HCT116 (cell line): ENCODE data around the gene HCN4. TPM values are rescaled to one million over a fixed set of nuclear protein-coding genes. Genes with fewer than 3 reads are reported as not detected.

ENCODE experiments used
- ATAC-seq: fragments of 200-7000 bp; cut with Tn5 transposase; 2 replicates; pipeline ENCODE4 v1.9.1; 2020; ENCODE audit warnings: mild to moderate bottlenecking, moderate library complexity
- BruUV-seq: library from RNA; stranded (reverse); fragments of 400-500 nt; replicated peaks from 2 replicates; lab custom pipeline; 2021; lab: Mats Ljungman, UMichigan
- CTCF ChIA-PET: fragments of 300-600 bp; sonication (Branson Sonifier 250); formaldehyde crosslinking; loops from one replicate; lab custom pipeline; 2021; ENCODE audit warnings: antibody characterized with exemption; lab: Charles Lee
- POLR2A ChIA-PET: fragments of 300-600, 350-600 bp; sonication (Branson Sonifier 250); formaldehyde crosslinking; loops from one replicate; lab custom pipeline; 2021; ENCODE audit warnings: antibody characterized with exemption; lab: Charles Lee
- RAD21 ChIA-PET, 2 experiments: fragments of 300-600 bp; sonication (Branson Sonifier 250); formaldehyde crosslinking; loops; one replicate each; lab custom pipeline; 2023; ENCODE audit warnings: low total read pairs in 2 of 2; ENCODE audit not compliant: uncharacterized antibody in 2 of 2, unreplicated experiment in 2 of 2, low non-redundant PET in 1 of 2; lab: Charles Lee
- DNase-seq: peaks from one replicate; pipeline ENCODE4 v3.0.0-alpha.2; 2010; ENCODE audit warnings: low read depth, low spot score
- H2AFZ ChIP-seq: fragments of 200-600 bp; shearing (Covaris generic), sonication (generic); 2 replicates; pipeline ENCODE4 v1.6.1; 2017; ENCODE audit warnings: low read depth, mixed run types, mixed read lengths, antibody characterized with exemption, low read length; ENCODE audit not compliant: poor library complexity, severe bottlenecking
- H3K27ac ChIP-seq: 2 replicates; pipeline ENCODE4 v1.5.1; 2012; ENCODE audit warnings: low read depth, low read length
- H3K27me3 ChIP-seq: fragments of 200-600 bp; sonication (generic); 2 replicates; pipeline ENCODE4 v1.6.1; 2016; ENCODE audit warnings: mixed run types, low read length, mixed read lengths; ENCODE audit not compliant: insufficient read depth
- H3K36me3 ChIP-seq, 2 experiments: fragments of 200-500 bp in 1 of 2; fragments of 200-600 bp in 1 of 2; sonication (Bioruptor generic) in 1 of 2; sonication (generic) in 1 of 2; 2 replicates each; pipeline versions ENCODE4 v1.5.1 to v1.6.1; 2014 to 2016; ENCODE audit warnings: low read length in 2 of 2, inconsistent platforms in 1 of 2, mixed read lengths in 1 of 2, mixed run types in 1 of 2; ENCODE audit not compliant: insufficient read depth in 2 of 2, control insufficient read depth in 1 of 2
- H3K4me1 ChIP-seq, 2 experiments: fragments of 200-600 bp in 1 of 2; sonication (generic) in 1 of 2; 2 replicates each; pipeline versions ENCODE4 v1.5.1 to v1.6.1; 2012 to 2017; ENCODE audit warnings: low read length in 2 of 2, inconsistent platforms in 1 of 2, mild to moderate bottlenecking in 1 of 2, mixed read lengths in 1 of 2, mixed run types in 1 of 2, moderate library complexity in 1 of 2; ENCODE audit not compliant: insufficient read depth in 2 of 2, control insufficient read depth in 1 of 2
- H3K4me2 ChIP-seq: fragments of 200-600 bp; sonication (generic); 2 replicates; pipeline ENCODE4 v1.6.1; 2017; ENCODE audit warnings: mixed run types, low read length, mixed read lengths
- H3K4me3 ChIP-seq, 2 experiments: fragments of 200-600 bp in 1 of 2; sonication (generic) in 1 of 2; replicated peaks in 1 of 2; 2 replicates each; pipeline ENCODE4 v1.5.1; 2011 to 2016; ENCODE audit warnings: low read length in 2 of 2, control low read depth in 1 of 2, low read depth in 1 of 2, mild to moderate bottlenecking in 1 of 2, mixed read lengths in 1 of 2, mixed run types in 1 of 2
- H3K79me2 ChIP-seq: fragments of 200-600 bp; sonication (generic); 2 replicates; pipeline ENCODE4 v1.6.1; 2017; ENCODE audit warnings: mild to moderate bottlenecking, mixed run types, low read length, moderate library complexity, mixed read lengths; ENCODE audit not compliant: insufficient read depth
- H3K9ac ChIP-seq: fragments of 200-600 bp; sonication (generic); 2 replicates; pipeline ENCODE4 v1.6.1; 2016; ENCODE audit warnings: low read length, mixed read lengths
- H3K9me2 ChIP-seq: fragments of 200-600 bp; sonication (generic), shearing (Covaris generic); 2 replicates; pipeline ENCODE4 v1.6.1; 2017; ENCODE audit warnings: mixed run types, mild to moderate bottlenecking, moderate library complexity; ENCODE audit not compliant: insufficient read depth
- H3K9me3 ChIP-seq, 2 experiments: fragments of 200-500 bp in 1 of 2; fragments of 200-600 bp in 1 of 2; sonication (Bioruptor generic) in 1 of 2; sonication (generic) in 1 of 2; 2 replicates each; pipeline ENCODE4 v1.6.1; 2014 to 2017; ENCODE audit warnings: low read length in 2 of 2, mixed read lengths in 2 of 2, inconsistent platforms in 1 of 2, low read depth in 1 of 2, mild to moderate bottlenecking in 1 of 2, mixed run types in 1 of 2, moderate library complexity in 1 of 2; ENCODE audit not compliant: control insufficient read depth in 1 of 2, insufficient read depth in 1 of 2
- H4K20me1 ChIP-seq: fragments of 200-600 bp; sonication (generic), shearing (Covaris generic); 2 replicates; pipeline ENCODE4 v1.6.1; 2017; ENCODE audit warnings: mixed run types, mild to moderate bottlenecking, moderate library complexity; ENCODE audit not compliant: insufficient read depth
- CEBPB ChIP-seq: IDR thresholded peaks from 2 replicates; pipeline ENCODE4 v1.6.1; 2012; ENCODE audit warnings: low read depth
- CTCF ChIP-seq, 3 experiments: fragments of 200-600 bp in 1 of 3; sonication (generic) in 1 of 3; IDR thresholded peaks in 2 of 3; conservative IDR thresholded peaks in 1 of 3; 2 replicates each; pipeline ENCODE4 v1.5.1; 2012 to 2017; ENCODE audit warnings: low read depth in 2 of 3, low read length in 2 of 3, antibody characterized with exemption in 1 of 3, borderline replicate concordance in 1 of 3, control low read depth in 1 of 3, mild to moderate bottlenecking in 1 of 3, mixed read lengths in 1 of 3, mixed run types in 1 of 3, moderate library complexity in 1 of 3; ENCODE audit not compliant: insufficient read depth in 1 of 3
- EGR1 ChIP-seq: IDR thresholded peaks from 2 replicates; pipeline ENCODE4 v1.6.1; 2012; ENCODE audit warnings: low read depth
- EZH2 ChIP-seq: fragments of 200-600 bp; sonication (generic); IDR thresholded peaks from 2 replicates; pipeline ENCODE4 v1.6.1; 2017; ENCODE audit warnings: antibody characterized with exemption, mixed run types
- POLR2AphosphoS5 ChIP-seq: IDR thresholded peaks from 2 replicates; pipeline ENCODE4 v1.6.1; 2011; ENCODE audit warnings: mild to moderate bottlenecking, low read depth, low read length, moderate library complexity
- REST ChIP-seq: IDR thresholded peaks from 2 replicates; pipeline ENCODE4 v1.6.1; 2012; ENCODE audit warnings: low read depth
- SIN3A ChIP-seq: IDR thresholded peaks from 2 replicates; pipeline ENCODE4 v1.6.1; 2012; ENCODE audit warnings: low read depth
- TCF7L2 ChIP-seq: IDR thresholded peaks from 2 replicates; pipeline ENCODE4 v1.7.0; 2011; ENCODE audit warnings: borderline replicate concordance, inconsistent platforms; ENCODE audit not compliant: insufficient read depth, insufficient read length; ENCODE audit errors: extremely low read depth
- ZBTB33 ChIP-seq: IDR thresholded peaks from 2 replicates; pipeline ENCODE4 v1.6.1; 2011; ENCODE audit warnings: mild to moderate bottlenecking, low read length, moderate library complexity; ENCODE audit not compliant: insufficient replicate concordance; ENCODE audit errors: extremely low read depth
- intact Hi-C: fragments of 100-400 bp; cut with micrococcal nuclease; formaldehyde crosslinking; loops from 2 replicates; pipeline ENCODE4 v1.10.0; 2022
- total RNA-seq: library from RNA; stranded (reverse); gene quantifications from one replicate; pipeline ENCODE4 v1.2.1, GENCODE V29; 2021; ENCODE audit not compliant: unreplicated experiment

The HCN4 gene
- total RNA-seq, 1 experiment from 2014 or later = 1.7 TPM

GRCh38 chr15:73330206-73331051 lies 38.3 kb downstream of the HCN4 start:
- ATAC-seq = no peak
- H3K79me2 ChIP-seq = no peaks in the 10 kb centered on the region
- H3K36me3 ChIP-seq = no peaks in the 10 kb centered on the region
- RAD21 ChIA-PET = no interaction called here
- POLR2A ChIA-PET = no interaction called here
- H3K27me3 ChIP-seq = no peaks in the 10 kb centered on the region
- no peak for DNase-seq
- no peak overlapping the region for H3K4me3 ChIP-seq
- no peak overlapping the region for H3K9ac ChIP-seq
- no peaks in the 10 kb centered on the region for H4K20me1 ChIP-seq
- H3K27ac ChIP-seq = no peak overlapping the region
- TF ChIP-seq POLR2AphosphoS5 (no peak), SIN3A (no peak), TCF7L2 (no peak), EGR1 (no peak)
- intact Hi-C loops = no loop called here
- BruUV-seq = no TSS peak
- no peaks in the 10 kb centered on the region for H3K4me1 ChIP-seq
- no peak overlapping the region for H3K4me2 ChIP-seq
- no peaks in the 10 kb centered on the region for H3K9me2 ChIP-seq
- CTCF ChIA-PET = no interaction called here
- no peak overlapping the region for H2AFZ ChIP-seq
- H3K9me3 ChIP-seq = no peaks in the 10 kb centered on the region

GRCh38 chr15:73329501-73330200 lies 39.1 kb downstream of the HCN4 start:
- Histone ChIP-seq H3K9me3 (no peaks in the 10 kb centered on the region), H3K4me2 (no peak overlapping the region), H4K20me1 (no peaks in the 10 kb centered on the region), H3K9me2 (no peaks in the 10 kb centered on the region), H3K4me1 (no peaks in the 10 kb centered on the region), H3K4me3 (no peak overlapping the region), H3K27ac (no peak overlapping the region), H3K79me2 (no peaks in the 10 kb centered on the region), H3K36me3 (no peaks in the 10 kb centered on the region), H3K9ac (no peak overlapping the region), H3K27me3 (no peaks in the 10 kb centered on the region), H2AFZ (no peak overlapping the region)
- ATAC-seq (no peak), DNase-seq (no peak)
- POLR2A ChIA-PET = no interaction called here
- no TSS peak for BruUV-seq
- CTCF ChIA-PET = no interaction called here
- RAD21 ChIA-PET = no interaction called here
- intact Hi-C loops = no loop called here
- TF ChIP-seq CEBPB = no peak
- TF ChIP-seq EZH2 = no peak
- no peak for TF ChIP-seq CTCF (IDR thresholded peaks at IDR 0.05 in 2 of 3, conservative IDR thresholded peaks at IDR 0.05 in 1 of 3; ENCODE audit: borderline replicate concordance in 1 of 3, insufficient read depth in 1 of 3, low read depth in 2 of 3, low read length in 2 of 3)
- no peak for TF ChIP-seq REST
- TF ChIP-seq ZBTB33 = no peak
